Caki2 (cell line): Measurements from ENCODE around the gene F7. TPM values are rescaled to one million over a fixed set of nuclear protein-coding genes. Genes with fewer than 3 reads are reported as not detected.
"Not testable (repeated sequence)": the region's sequence is repeated elsewhere in the genome, so short reads cannot be mapped to it uniquely, and the experiment has no call there.

ENCODE experiments used
- DNase-seq: peaks from one replicate; pipeline ENCODE4 v3.0.0-alpha.2; 2015; ENCODE audit warnings: low read depth
- in situ Hi-C: cut with HindIII; loops from 2 replicates; pipeline ENCODE4 v1.10.0; 2016; ENCODE audit warnings: low sequenced_read_pairs, low pct_unique_long_range_greater_than_20kb, mixed read lengths
- total RNA-seq: library from RNA; depleted of rRNA; stranded (reverse); fragments of >200 nt; shearing (Covaris generic); gene quantifications from 2 replicates; pipeline ENCODE4 v1.2.3, GENCODE V29; 2014; ENCODE audit warnings: low replicate concordance

Gene F7
- total RNA-seq, 1 experiment from 2014 or later: not detected

GRCh38 chr13:113112475-113112874 is 6.9 kb downstream of the F7 start:
- DNase-seq, in situ Hi-C loops: not testable (repeated sequence)

GRCh38 chr13:113112893-113113845 is 7.6 kb downstream of the F7 start:
- in situ Hi-C loops: no loop called here
- no peak for DNase-seq

DNA sequence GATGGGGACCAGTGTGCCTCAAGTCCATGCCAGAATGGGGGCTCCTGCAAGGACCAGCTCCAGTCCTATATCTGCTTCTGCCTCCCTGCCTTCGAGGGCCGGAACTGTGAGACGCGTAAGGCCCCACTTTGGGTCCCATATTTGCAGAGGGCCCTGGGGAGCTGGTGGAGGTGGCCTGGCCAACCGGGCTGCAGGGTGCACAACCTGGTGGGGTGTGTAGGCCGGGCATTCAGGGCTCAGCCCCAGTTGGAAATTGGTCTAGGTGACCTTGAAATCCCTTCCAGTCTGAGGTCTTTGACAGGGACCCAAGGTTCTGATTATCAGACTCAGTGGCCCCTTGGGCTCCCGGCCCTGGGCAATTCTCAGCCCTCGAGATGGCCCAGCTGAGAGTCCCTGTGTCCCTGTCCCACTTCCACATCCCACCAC is 8.3 kb downstream of the F7 start:
- in situ Hi-C loops: no loop called here
- DNase-seq: no peak

GRCh38 chr13:113114511-113115362 is 9.1 kb downstream of the F7 start:
- no peak for DNase-seq
- in situ Hi-C loops: no loop called here

- in situ Hi-C loops: no loop called here
- DNase-seq: no peak
Measured at GRCh38 chr13:113115363-113116205, 10.0 kb downstream of the F7 start.

- in situ Hi-C loops: no loop called here
Measured at GRCh38 chr13:113116206-113116800, 10.7 kb downstream of the F7 start.

GRCh38 chr13:113116871-113117271 is 11.3 kb downstream of the F7 start:
- no peak for DNase-seq
- in situ Hi-C loops: no loop called here

More at GRCh38 chr13:113116206-113116800, 10.7 kb downstream of the F7 start:
- no peak for DNase-seq

GRCh38 chr13:113117335-113117872 is 11.8 kb downstream of the F7 start:
- DNase-seq: no peak
- in situ Hi-C loops: no loop called here

GRCh38 chr13:113117911-113118260 is 12.3 kb downstream of the F7 start:
- in situ Hi-C loops: no loop called here
- DNase-seq: no peak

DNA sequence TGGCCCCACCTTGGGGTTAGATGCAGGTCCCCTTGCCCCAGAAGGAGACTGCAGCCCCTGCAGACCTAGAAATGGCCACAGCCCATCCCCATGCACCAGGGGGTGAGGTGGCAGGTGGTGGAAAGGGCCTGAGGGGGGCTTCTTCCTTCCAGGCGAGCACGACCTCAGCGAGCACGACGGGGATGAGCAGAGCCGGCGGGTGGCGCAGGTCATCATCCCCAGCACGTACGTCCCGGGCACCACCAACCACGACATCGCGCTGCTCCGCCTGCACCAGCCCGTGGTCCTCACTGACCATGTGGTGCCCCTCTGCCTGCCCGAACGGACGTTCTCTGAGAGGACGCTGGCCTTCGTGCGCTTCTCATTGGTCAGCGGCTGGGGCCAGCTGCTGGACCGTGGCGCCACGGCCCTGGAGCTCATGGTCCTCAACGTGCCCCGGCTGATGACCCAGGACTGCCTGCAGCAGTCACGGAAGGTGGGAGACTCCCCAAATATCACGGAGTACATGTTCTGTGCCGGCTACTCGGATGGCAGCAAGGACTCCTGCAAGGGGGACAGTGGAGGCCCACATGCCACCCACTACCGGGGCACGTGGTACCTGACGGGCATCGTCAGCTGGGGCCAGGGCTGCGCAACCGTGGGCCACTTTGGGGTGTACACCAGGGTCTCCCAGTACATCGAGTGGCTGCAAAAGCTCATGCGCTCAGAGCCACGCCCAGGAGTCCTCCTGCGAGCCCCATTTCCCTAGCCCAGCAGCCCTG is 12.8 kb downstream of the F7 start:
- no peak for DNase-seq
- in situ Hi-C loops: no loop called here

- in situ Hi-C loops: no loop called here
- DNase-seq: no peak
Measured at GRCh38 chr13:113119166-113119821, 13.7 kb downstream of the F7 start.

DNA sequence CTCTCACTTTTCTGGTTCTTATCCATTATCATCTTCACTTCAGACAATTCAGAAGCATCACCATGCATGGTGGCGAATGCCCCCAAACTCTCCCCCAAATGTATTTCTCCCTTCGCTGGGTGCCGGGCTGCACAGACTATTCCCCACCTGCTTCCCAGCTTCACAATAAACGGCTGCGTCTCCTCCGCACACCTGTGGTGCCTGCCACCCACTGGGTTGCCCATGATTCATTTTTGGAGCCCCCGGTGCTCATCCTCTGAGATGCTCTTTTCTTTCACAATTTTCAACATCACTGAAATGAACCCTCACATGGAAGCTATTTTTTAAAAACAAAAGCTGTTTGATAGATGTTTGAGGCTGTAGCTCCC is 14.2 kb downstream of the F7 start:
- in situ Hi-C loops: no loop called here
- no peak for DNase-seq

DNA sequence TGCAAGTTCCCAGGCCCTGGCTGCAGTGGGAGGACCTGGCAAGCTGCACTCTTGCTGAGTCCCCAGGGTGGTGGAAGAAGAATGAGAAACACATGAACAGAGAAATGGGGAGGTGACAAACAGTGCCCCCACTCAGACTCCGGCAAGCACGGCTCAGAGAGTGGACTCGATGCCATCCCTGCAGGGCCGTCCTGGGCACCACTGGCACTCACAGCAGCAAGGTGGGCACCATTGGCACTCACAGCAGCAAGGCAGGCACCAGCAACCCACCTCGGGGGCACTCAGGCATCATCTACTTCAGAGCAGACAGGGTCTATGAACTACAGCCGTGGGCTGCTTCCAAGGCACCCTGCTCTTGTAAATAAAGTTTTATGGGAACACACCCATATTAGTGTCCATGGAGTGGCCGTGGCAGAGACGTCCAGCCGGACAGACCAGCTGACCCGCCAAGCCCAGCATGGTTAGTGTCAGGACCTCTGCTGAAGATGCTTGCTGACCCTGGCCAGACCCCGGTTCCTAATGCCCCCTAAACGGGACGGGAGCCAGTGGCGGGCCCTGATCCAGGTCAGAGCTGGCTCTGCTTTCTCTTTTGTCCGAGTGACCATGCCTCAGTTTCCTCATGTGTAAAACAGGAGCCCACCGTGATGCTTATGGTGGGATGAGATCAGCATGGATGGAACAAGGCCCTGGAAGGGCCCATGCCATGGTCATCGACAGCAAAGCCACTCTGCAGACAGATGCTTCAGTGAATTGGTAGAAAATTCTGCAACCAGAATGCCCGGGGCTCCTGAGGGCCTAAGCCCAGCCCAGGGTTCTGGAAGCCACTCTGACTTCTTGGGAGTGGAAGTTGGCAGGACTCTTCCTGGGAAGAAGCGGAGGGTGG is 14.9 kb downstream of the F7 start:
- in situ Hi-C loops: no loop called here
- DNase-seq: no peak

DNA sequence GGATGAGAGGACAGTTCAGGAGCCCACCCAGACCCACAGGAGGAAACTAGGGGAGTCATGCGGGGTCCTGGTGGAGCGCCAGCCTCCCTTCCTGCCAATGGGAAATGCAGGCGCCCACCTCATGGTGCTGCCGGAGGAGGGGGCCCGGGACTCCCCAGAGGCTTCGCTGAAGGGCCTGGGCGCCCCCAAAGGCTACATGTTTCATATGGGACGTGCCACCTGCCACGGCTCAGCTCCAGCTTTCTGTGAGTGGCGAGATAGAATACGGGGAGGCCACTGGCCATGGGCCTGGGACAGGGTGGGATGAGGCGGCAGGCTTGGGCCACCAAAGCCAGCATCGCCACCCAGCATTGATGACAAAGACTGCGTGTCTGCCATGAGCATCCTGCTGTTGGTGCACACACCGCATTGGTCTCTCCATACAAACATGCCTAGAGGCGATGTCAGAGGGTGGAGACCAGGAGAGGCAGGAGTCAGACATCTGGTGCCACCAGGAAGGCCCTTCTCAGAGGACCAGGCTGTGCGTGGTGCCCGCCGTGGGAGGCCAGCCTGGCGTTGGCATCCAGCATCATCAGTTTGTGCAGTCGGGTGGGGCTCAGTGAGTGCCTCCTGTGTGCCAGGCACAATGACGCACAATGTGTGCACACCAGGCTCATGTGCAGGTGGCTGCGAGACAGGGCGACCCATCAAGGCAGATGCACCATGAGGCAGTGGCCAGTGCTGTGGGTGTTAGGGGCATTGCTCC is 15.8 kb downstream of the F7 start:
- in situ Hi-C loops: no loop called here

DNA sequence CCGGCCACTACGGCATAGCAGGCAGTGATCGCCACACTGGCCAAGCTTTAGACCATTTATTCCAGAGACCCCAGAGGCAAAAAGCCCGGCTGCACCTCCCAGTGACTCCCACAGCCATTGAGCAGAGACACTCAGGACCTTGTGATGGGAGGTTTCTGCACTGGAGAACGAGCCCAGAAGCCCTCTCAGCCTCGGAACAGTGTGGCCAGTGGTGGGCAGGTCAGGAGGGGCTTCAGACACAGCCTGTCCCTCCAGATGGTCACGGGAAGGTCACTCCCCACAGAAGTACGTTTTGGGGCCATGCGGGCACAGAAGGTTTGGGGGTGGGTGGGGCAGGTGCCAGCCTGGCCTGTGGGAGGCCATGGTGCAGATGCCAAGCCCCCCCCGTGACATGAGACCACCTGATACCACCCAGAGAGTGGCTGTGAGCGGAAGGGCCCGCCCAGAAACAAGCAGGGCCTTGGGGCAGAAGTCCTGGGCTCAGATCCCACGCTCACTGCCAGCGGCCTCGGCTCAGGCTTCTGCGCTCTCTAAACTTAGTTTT is 16.4 kb downstream of the F7 start:
- in situ Hi-C loops: no loop called here

More for the DNA sequence above, 15.8 kb downstream of the F7 start:
- no peak for DNase-seq

More for the DNA sequence above, 16.4 kb downstream of the F7 start:
- DNase-seq: no peak
